LNCaP clone FGC (cell line): Measurements from ENCODE around the gene ETV1.

Experiments used
- DNase-seq: peaks from one replicate; pipeline ENCODE4 v3.0.0-alpha.2; 2011; ENCODE audit warnings: low read depth
- H3K4me3 ChIP-seq: 2 replicates; pipeline ENCODE4 v1.5.1; 2011; ENCODE audit warnings: mild to moderate bottlenecking, low read depth, low read length, control low read depth
- TF ChIP-seq, protein P1 (sequence below): IDR thresholded peaks from 2 replicates; pipeline ENCODE4 v1.5.1; 2012; ENCODE audit warnings: mild to moderate bottlenecking; ENCODE audit not compliant: control insufficient read depth, insufficient read depth; ENCODE audit errors: extremely low read depth

Gene ETV1

DNA sequence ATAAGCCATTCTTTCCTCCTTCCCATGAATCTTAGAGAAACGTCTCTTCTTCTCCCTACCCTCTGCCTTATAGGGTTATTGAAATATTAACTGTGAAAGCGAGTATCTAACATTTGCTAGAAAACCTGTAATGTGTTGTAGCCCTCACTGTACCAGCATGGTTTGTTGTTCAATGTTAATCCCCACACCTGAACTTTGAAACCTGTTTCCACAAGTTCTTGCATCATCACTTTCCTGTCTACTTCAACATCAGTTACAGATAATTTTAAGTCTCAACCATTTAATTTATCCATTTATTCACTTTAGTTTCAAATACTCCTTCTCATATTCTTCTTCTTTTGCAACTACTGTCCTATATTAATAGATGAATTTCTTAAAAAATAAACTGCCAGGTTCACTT is 148.2 kb downstream of the ETV1 start:
- TF ChIP-seq, protein P1, sequence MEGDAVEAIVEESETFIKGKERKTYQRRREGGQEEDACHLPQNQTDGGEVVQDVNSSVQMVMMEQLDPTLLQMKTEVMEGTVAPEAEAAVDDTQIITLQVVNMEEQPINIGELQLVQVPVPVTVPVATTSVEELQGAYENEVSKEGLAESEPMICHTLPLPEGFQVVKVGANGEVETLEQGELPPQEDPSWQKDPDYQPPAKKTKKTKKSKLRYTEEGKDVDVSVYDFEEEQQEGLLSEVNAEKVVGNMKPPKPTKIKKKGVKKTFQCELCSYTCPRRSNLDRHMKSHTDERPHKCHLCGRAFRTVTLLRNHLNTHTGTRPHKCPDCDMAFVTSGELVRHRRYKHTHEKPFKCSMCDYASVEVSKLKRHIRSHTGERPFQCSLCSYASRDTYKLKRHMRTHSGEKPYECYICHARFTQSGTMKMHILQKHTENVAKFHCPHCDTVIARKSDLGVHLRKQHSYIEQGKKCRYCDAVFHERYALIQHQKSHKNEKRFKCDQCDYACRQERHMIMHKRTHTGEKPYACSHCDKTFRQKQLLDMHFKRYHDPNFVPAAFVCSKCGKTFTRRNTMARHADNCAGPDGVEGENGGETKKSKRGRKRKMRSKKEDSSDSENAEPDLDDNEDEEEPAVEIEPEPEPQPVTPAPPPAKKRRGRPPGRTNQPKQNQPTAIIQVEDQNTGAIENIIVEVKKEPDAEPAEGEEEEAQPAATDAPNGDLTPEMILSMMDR: no peak
- no peak for DNase-seq
- no peak overlapping the region for H3K4me3 ChIP-seq
